GM10266 (cell line): Measurements from ENCODE around the gene KRT17.

Source experiments
- DNase-seq: peaks from one replicate; pipeline ENCODE4 v3.0.0; 2012; ENCODE audit errors: extremely low spot score
- CTCF ChIP-seq: IDR thresholded peaks from 2 replicates; pipeline ENCODE4 v1.5.1; 2012; ENCODE audit warnings: mild to moderate bottlenecking, low read depth; ENCODE audit not compliant: control insufficient read depth, insufficient read depth; ENCODE audit errors: missing control alignments

Gene KRT17

GRCh38 chr17:41653421-41653820 lies 29.0 kb upstream of the KRT17 start:
- TF ChIP-seq CTCF: no peak
- no peak for DNase-seq

DNA sequence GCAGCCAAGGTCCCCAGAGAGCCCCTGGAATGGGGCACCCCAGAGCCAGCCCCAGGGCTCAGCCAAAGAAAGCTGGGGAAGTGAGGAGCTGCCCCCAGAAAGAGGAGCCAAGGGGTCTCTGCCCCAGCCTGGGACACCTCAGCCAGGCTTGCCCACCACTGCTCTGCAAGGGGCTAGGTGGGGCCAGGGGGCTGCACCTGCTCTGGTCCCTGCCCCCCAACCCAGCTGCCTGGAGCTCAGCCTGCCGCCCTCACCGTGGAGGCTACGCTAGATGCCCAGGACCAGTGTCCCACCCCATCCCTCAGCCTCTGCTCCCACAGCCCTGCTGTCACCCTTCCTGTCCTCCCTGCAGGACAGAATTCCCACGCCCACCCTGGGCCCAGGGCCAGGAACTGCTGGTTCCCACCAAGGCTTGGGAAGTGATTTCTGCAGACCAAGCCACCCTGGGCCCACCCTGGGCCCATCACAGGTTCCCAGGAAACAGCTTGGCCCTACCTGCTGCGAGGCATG lies 28.1 kb upstream of the KRT17 start:
- no peak for TF ChIP-seq CTCF
- DNase-seq: no peak

GRCh38 chr17:41651625-41652460 lies 27.5 kb upstream of the KRT17 start:
- no peak for TF ChIP-seq CTCF
- DNase-seq: no peak

- DNase-seq: no peak
- TF ChIP-seq CTCF: no peak
These were observed 26.6 kb upstream of the KRT17 start for GRCh38 chr17:41650794-41651624.

- DNase-seq: no peak
- no peak for TF ChIP-seq CTCF
These were observed 25.6 kb upstream of the KRT17 start for GRCh38 chr17:41649923-41650519.

DNA sequence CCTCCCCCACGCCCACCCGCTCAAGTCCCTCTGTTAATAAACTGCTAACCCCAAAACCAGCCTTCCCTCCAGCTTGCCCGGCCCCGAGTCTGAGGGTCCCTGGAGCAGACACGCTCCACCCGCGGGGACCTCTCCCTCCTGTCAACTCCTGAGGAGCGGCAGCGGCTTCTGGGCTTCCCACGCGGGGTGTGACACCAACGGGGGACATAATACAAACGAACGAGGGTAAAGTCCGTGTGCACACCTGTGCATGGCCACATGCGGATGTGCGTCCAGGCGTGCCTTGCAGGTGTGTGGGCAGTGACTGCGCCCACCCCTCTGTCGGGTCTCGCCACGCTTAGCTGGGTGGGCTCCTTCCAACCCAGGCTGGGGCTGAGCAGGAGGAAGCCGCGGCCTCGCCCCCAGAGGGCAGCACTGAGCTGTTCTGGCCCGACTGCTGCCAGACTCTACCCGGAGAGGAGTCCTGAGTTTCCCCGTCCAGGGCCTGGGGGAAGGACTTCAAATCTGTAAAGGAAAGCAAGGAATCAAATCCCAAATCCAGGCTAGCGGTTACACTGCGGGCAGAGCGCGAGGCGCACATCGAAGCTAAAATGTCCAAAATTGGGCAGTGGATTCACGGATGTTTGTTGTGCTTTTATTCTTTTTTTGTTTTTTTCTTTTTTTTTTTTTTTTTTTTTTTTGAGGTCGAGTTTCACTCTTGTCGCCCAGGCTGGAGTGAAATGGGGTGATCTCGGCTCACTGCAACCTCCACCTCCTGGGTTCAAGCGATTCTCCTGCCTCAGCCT lies 24.2 kb upstream of the KRT17 start:
- TF ChIP-seq CTCF: peak; percentile 91
- DNase-seq: peak; percentile 87
